ENCODE results near the gene PMS1. TPM values are rescaled to one million over a fixed set of nuclear protein-coding genes. Genes with fewer than 3 reads are reported as not detected.

Gene PMS1
- total and polyA plus RNA-seq, 12 donors: 4.1 to 17.3 (median 11.5) TPM

DNA sequence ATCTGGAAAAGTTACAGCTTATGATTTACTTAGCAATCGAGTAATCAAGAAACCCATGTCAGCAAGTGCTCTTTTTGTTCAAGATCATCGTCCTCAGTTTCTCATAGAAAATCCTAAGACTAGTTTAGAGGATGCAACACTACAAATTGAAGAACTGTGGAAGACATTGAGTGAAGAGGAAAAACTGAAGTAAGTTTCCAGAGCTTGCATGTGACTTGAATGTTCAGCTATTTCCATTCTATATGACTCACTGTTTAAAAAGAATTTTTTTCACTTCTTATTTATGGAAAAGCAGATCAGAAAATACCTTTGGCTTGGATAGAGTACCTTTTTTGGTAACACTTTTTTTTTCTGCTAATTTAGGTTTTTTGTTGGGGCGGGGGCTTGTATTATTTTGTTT lies 70.7 kb downstream of the PMS1 start:
- 97 to 99% methylated on average over 3 of the region's 3 CpGs for WGBS, 2 donors
- TF ChIP-seq, protein P1, sequence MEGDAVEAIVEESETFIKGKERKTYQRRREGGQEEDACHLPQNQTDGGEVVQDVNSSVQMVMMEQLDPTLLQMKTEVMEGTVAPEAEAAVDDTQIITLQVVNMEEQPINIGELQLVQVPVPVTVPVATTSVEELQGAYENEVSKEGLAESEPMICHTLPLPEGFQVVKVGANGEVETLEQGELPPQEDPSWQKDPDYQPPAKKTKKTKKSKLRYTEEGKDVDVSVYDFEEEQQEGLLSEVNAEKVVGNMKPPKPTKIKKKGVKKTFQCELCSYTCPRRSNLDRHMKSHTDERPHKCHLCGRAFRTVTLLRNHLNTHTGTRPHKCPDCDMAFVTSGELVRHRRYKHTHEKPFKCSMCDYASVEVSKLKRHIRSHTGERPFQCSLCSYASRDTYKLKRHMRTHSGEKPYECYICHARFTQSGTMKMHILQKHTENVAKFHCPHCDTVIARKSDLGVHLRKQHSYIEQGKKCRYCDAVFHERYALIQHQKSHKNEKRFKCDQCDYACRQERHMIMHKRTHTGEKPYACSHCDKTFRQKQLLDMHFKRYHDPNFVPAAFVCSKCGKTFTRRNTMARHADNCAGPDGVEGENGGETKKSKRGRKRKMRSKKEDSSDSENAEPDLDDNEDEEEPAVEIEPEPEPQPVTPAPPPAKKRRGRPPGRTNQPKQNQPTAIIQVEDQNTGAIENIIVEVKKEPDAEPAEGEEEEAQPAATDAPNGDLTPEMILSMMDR (IDR thresholded peaks at IDR 0.05): no peak

DNA sequence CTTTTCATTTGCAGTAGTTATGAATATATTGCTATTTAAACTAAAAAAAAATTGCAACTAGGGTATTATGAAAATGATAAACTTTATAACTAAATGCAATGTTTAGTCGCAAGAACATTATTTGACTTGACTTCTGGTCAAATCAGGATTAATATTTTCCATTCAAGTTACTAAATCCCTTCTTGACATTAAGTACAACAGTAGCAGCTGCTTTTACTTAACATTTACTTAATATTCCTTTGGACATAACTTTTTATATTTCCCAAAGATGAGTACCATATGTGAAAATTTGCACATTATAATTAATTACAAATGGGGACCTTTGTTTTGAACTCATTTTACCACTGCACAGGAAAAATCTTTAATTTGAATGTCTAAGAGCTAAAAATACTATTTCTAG lies 74.0 kb downstream of the PMS1 start:
- WGBS, 2 donors: 91 to 98% methylated on average over 1 of the region's 1 CpG
- TF ChIP-seq, protein P1 (IDR thresholded peaks at IDR 0.05): no peak
- DNase-seq (no peak), ATAC-seq (no peak)
- H3K4me1 ChIP-seq: no peaks in the 10 kb centered on the region
- peaks cover 0 to 32% (median 0%) of the 10 kb centered on the region in 9 donors for H3K36me3 ChIP-seq
- H3K27ac ChIP-seq: no peak overlapping the region
- H3K27me3 ChIP-seq: no peaks in the 10 kb centered on the region
- intact Hi-C loops (cut with DNase I): no loop called here
- no peak overlapping the region for H3K4me3 ChIP-seq
- peaks cover 0 to 10% (median 0%) of the 10 kb centered on the region in 11 donors for H3K9me3 ChIP-seq

More for the DNA sequence above, 70.7 kb downstream of the PMS1 start:
- ATAC-seq (no peak), DNase-seq (no peak)
- Histone ChIP-seq H3K27ac (no peak overlapping the region), H3K36me3 (peaks cover 0 to 43% (median 0%) of the 10 kb centered on the region in 9 donors), H3K27me3 (no peaks in the 10 kb centered on the region), H3K4me3 (no peak overlapping the region), H3K4me1 (no peaks in the 10 kb centered on the region), H3K9me3 (no peaks in the 10 kb centered on the region)
- intact Hi-C loops (cut with DNase I): no loop called here

DNA sequence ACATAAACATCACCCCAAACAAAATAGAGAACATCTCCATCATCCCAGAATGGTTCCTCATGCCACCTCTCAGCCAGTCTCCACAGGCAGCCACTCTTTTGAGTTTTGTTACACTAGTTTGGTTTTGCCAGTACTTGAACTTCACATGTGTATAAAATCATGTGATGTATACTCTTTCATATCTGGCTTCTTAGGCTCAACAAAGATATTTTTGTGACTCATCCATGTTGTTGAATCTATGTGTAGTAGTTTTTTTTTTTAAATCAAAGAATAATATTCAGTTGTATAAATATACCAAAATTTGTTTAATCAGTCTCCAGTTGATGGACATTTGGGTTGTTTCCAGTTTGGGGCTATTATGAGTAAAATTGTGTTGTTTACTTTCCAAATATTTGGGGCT lies 75.9 kb downstream of the PMS1 start:
- H3K27ac ChIP-seq: no peak overlapping the region
- H3K4me3 ChIP-seq: no peak overlapping the region
- ATAC-seq: no peak
- H3K36me3 ChIP-seq: peaks cover 0 to 22% (median 4%) of the 10 kb centered on the region in 9 donors
- H3K4me1 ChIP-seq: no peaks in the 10 kb centered on the region
- TF ChIP-seq, protein P1 (IDR thresholded peaks at IDR 0.05): no peak
- H3K9me3 ChIP-seq: peaks cover 0 to 10% (median 0%) of the 10 kb centered on the region in 11 donors
- intact Hi-C loops (cut with DNase I): no loop called here
- no peak for DNase-seq
- H3K27me3 ChIP-seq: no peaks in the 10 kb centered on the region

DNA sequence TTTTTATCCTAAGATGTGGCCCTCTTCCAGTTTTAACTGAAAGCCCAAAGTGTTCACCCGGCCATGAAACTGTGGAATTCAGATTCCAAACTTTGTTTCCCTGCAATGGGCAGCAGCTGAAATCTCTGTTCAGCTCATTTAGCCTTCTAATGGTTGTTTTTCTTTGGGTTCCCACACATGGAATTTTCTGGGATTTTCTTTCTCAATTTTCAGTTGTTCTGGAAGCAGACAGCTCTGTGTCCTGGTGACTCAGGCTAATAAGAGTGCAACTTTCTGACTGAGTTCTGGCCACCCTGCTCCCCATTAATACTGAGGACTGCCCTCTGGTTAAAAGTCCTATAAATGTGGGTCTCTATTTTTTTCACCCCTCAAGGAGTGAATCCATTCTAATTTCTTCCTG lies 78.5 kb downstream of the PMS1 start:
- H3K4me3 ChIP-seq: no peak overlapping the region
- intact Hi-C loops (cut with DNase I): no loop called here
- H3K36me3 ChIP-seq: peaks cover 0 to 23% (median 4%) of the 10 kb centered on the region in 9 donors
- ATAC-seq (no peak), DNase-seq (no peak)
- peaks cover 0 to 10% (median 0%) of the 10 kb centered on the region in 11 donors for H3K9me3 ChIP-seq
- H3K27ac ChIP-seq: no peak overlapping the region
- H3K27me3 ChIP-seq: no peaks in the 10 kb centered on the region
- 81 to 88% methylated on average over 1 of the region's 1 CpG for WGBS, 2 donors
- TF ChIP-seq, protein P1 (IDR thresholded peaks at IDR 0.05): no peak
- H3K4me1 ChIP-seq: no peaks in the 10 kb centered on the region

All from heart right ventricle (tissue), 16 donors.